CD14-positive monocyte (primary cell): Measurements from ENCODE around the gene ICAM5. TPM values are rescaled to one million over a fixed set of nuclear protein-coding genes. Genes with fewer than 3 reads are reported as not detected.

Source experiments
- DNase-seq, 3 donors: peaks; one replicate each; pipeline ENCODE4 v3.0.0-alpha.2; 2011 to 2022
- H2AFZ ChIP-seq: 2 replicates; pipeline ENCODE4 v1.6.0; 2012; ENCODE audit warnings: mild to moderate bottlenecking, low read depth, low read length, inconsistent platforms; ENCODE audit not compliant: insufficient read depth, poor library complexity, severe bottlenecking
- H3K27ac ChIP-seq, 2 donors: 1 replicate in 1 of 2; 2 replicates in 1 of 2; pipeline ENCODE4 v1.5.1; 2012 to 2013; ENCODE audit warnings: low read length in 2 of 2, control low read depth in 1 of 2, inconsistent platforms in 1 of 2, low read depth in 1 of 2, mild to moderate bottlenecking in 1 of 2
- H3K27me3 ChIP-seq, 2 donors: one replicate each; pipeline versions ENCODE4 v1.6.0 to v1.6.1; 2011 to 2013; ENCODE audit warnings: low read length in 2 of 2; ENCODE audit not compliant: control insufficient read depth in 2 of 2, insufficient read depth in 2 of 2
- H3K36me3 ChIP-seq, 2 donors: replicated peaks in 1 of 2; 1 replicate in 1 of 2; 2 replicates in 1 of 2; pipeline versions ENCODE4 v1.5.1 to v1.6.1; 2012 to 2013; ENCODE audit warnings: low read length in 2 of 2, control low read depth in 1 of 2, inconsistent platforms in 1 of 2, mild to moderate bottlenecking in 1 of 2; ENCODE audit not compliant: insufficient read depth in 2 of 2, control insufficient read depth in 1 of 2
- H3K4me1 ChIP-seq, 2 donors: 1 replicate in 1 of 2; 2 replicates in 1 of 2; pipeline versions ENCODE4 v1.5.1 to v1.6.1; 2012 to 2013; ENCODE audit warnings: low read length in 2 of 2, control low read depth in 1 of 2, inconsistent platforms in 1 of 2, mild to moderate bottlenecking in 1 of 2, moderate library complexity in 1 of 2; ENCODE audit not compliant: insufficient read depth in 2 of 2, control insufficient read depth in 1 of 2
- H3K4me2 ChIP-seq: replicated peaks from 2 replicates; pipeline ENCODE3; 2012; ENCODE audit warnings: low read length, moderate library complexity, mild to moderate bottlenecking; ENCODE audit not compliant: poor library complexity, severe bottlenecking; ENCODE audit errors: extremely low read depth
- H3K4me3 ChIP-seq, 3 experiments: fragments of 200-600 bp in 1 of 3; sonication (generic) in 1 of 3; replicated peaks in 1 of 3; 1 replicate in 2 of 3; 2 replicates in 1 of 3; pipeline ENCODE4 v1.5.1; 2011 to 2013; ENCODE audit warnings: low read length in 3 of 3, mild to moderate bottlenecking in 3 of 3, control low read depth in 2 of 3, low read depth in 2 of 3, inconsistent platforms in 1 of 3, moderate library complexity in 1 of 3
- H3K79me2 ChIP-seq: 2 replicates; pipeline ENCODE4 v1.6.0; 2012; ENCODE audit warnings: mild to moderate bottlenecking, control low read depth, inconsistent platforms, low read length, moderate library complexity; ENCODE audit not compliant: insufficient read depth
- H3K9ac ChIP-seq: 2 replicates; pipeline ENCODE4 v1.6.0; 2017; ENCODE audit warnings: low read length, mild to moderate bottlenecking; ENCODE audit not compliant: insufficient read depth, poor library complexity, severe bottlenecking
- H3K9me3 ChIP-seq, 2 donors: replicated peaks in 1 of 2; 1 replicate in 1 of 2; 2 replicates in 1 of 2; pipeline versions ENCODE4 v1.5.1 to v1.6.1; 2012 to 2013; ENCODE audit warnings: low read length in 2 of 2, control low read depth in 1 of 2; ENCODE audit not compliant: control insufficient read depth in 1 of 2, insufficient read depth in 1 of 2
- H4K20me1 ChIP-seq: 2 replicates; pipeline ENCODE4 v1.6.0; 2012; ENCODE audit warnings: mild to moderate bottlenecking, low read length, control low read depth, moderate library complexity; ENCODE audit not compliant: insufficient read depth
- H3K27ac Mint-ChIP-seq, 7 donors: one replicate each; pipeline ENCODE4 v1.8.0; 2020; ENCODE audit warnings: mild to moderate bottlenecking in 7 of 7, mixed read lengths in 7 of 7, moderate library complexity in 6 of 7, inconsistent platforms in 2 of 7
- H3K27me3 Mint-ChIP-seq, 3 donors: one replicate each; pipeline ENCODE4 v1.8.0; 2021 to 2022; ENCODE audit warnings: low read depth in 3 of 3, mild to moderate bottlenecking in 3 of 3, mixed read lengths in 3 of 3, moderate library complexity in 3 of 3, inconsistent platforms in 1 of 3
- H3K36me3 Mint-ChIP-seq, 2 donors: one replicate each; pipeline ENCODE4 v1.8.0; 2020; ENCODE audit warnings: mixed read lengths in 2 of 2, inconsistent platforms in 1 of 2, mild to moderate bottlenecking in 1 of 2
- H3K4me1 Mint-ChIP-seq: one replicate; pipeline ENCODE4 v1.8.0; 2020; ENCODE audit warnings: mild to moderate bottlenecking, mixed read lengths
- H3K4me3 Mint-ChIP-seq, 2 donors: one replicate each; pipeline ENCODE4 v1.8.0; 2020; ENCODE audit warnings: mild to moderate bottlenecking in 2 of 2, mixed read lengths in 2 of 2, moderate library complexity in 1 of 2
- H3K9me3 Mint-ChIP-seq, 7 donors: one replicate each; pipeline ENCODE4 v1.8.0; 2020 to 2022; ENCODE audit warnings: mixed read lengths in 7 of 7, mild to moderate bottlenecking in 6 of 7, moderate library complexity in 6 of 7, inconsistent platforms in 2 of 7
- WGBS: methylation state at CpG from one replicate; pipeline ENCODE4 v1.1.5; 2013; ENCODE audit warnings: missing lambda C conversion rate; ENCODE audit not compliant: insufficient coverage; 5-methylcytosine and 5-hydroxymethylcytosine counted together
- intact Hi-C, 2 donors: fragments of 100-400 bp; cut with micrococcal nuclease; formaldehyde crosslinking; loops; one replicate each; pipeline versions ENCODE4 v1.15.0 to v1.15.1; 2023
- polyA plus RNA-seq, 3 donors: library from polyadenylated mRNA; depleted of rRNA in 1 of 3; unstranded in 2 of 3; stranded (reverse) in 1 of 3; fragments of 300-500 nt in 2 of 3; fragments of >200 nt in 1 of 3; fragmentation: Illumina TruSeq in 2 of 3; gene quantifications; 1 replicate in 2 of 3; 2 replicates in 1 of 3; pipeline ENCODE4 v1.2.3, GENCODE V29; 2012 to 2021
- TF ChIP-seq, protein P1 (sequence below): fragments of 200-600 bp; IDR thresholded peaks from one replicate; pipeline ENCODE4 v1.8.0; 2022; ENCODE audit warnings: antibody characterized with exemption, mild to moderate bottlenecking

Gene ICAM5
- polyA plus RNA-seq, 3 donors = 0.21 to 2.1 TPM; not detected in 1

DNA sequence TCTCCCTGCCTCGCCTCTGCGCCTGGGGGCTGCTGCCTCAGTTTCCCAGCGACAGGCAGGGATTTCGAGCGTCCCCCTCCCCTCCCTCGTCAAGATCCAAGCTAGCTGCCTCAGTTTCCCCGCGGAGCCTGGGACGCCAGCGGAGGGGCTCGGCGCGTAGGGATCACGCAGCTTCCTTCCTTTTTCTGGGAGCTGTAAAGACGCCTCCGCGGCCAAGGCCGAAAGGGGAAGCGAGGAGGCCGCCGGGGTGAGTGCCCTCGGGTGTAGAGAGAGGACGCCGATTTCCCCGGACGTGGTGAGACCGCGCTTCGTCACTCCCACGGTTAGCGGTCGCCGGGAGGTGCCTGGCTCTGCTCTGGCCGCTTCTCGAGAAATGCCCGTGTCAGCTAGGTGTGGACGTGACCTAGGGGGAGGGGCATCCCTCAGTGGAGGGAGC is 19.6 kb upstream of the ICAM5 start:
- peaks cover 18 to 35% of the 10 kb centered on the region in 2 donors for H3K36me3 Mint-ChIP-seq
- peaks cover 2 to 4% (median 3%) of the 10 kb centered on the region in 3 donors for H3K27me3 Mint-ChIP-seq
- H3K4me3 Mint-ChIP-seq = peak overlapping the region; percentile 88 to 93
- no peaks in the 10 kb centered on the region for H3K27me3 ChIP-seq
- peaks cover 11 to 14% of the 10 kb centered on the region in 2 donors for H3K36me3 ChIP-seq
- peak; percentile 93 to 97 (median 96) for DNase-seq
- TF ChIP-seq, protein P1, sequence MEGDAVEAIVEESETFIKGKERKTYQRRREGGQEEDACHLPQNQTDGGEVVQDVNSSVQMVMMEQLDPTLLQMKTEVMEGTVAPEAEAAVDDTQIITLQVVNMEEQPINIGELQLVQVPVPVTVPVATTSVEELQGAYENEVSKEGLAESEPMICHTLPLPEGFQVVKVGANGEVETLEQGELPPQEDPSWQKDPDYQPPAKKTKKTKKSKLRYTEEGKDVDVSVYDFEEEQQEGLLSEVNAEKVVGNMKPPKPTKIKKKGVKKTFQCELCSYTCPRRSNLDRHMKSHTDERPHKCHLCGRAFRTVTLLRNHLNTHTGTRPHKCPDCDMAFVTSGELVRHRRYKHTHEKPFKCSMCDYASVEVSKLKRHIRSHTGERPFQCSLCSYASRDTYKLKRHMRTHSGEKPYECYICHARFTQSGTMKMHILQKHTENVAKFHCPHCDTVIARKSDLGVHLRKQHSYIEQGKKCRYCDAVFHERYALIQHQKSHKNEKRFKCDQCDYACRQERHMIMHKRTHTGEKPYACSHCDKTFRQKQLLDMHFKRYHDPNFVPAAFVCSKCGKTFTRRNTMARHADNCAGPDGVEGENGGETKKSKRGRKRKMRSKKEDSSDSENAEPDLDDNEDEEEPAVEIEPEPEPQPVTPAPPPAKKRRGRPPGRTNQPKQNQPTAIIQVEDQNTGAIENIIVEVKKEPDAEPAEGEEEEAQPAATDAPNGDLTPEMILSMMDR = no peak
- 0% methylated on average over 34 of the region's 37 CpGs for whole genome bisulfite sequencing
- peaks cover 42% of the 10 kb centered on the region for H4K20me1 ChIP-seq
- peak overlapping the region; percentile 73 for H2AFZ ChIP-seq
- H3K9me3 Mint-ChIP-seq = peaks cover 0 to 2% (median 0%) of the 10 kb centered on the region in 7 donors
- H3K4me2 ChIP-seq = peak overlapping the region; percentile 89
- peak overlapping the region; percentile 97 to 99 (median 98) for H3K27ac Mint-ChIP-seq
- peak overlapping the region; percentile 92 for H3K9ac ChIP-seq
- peak overlapping the region; percentile 95 to 96 for H3K27ac ChIP-seq
- intact Hi-C loops = loop anchor here (2.0 to 5.0 kb wide), 3 partner anchors 62 to 111 kb away; partner anchors contain the start of genes RAVER1 (in 2 of the 2) and TYK2 (in 1 of the 2)
- no peaks in the 10 kb centered on the region for H3K9me3 ChIP-seq
- H3K4me1 Mint-ChIP-seq = peaks cover 41% of the 10 kb centered on the region
- peaks cover 42 to 55% of the 10 kb centered on the region in 2 donors for H3K4me1 ChIP-seq
- peak overlapping the region; percentile 75 to 96 (median 76) for H3K4me3 ChIP-seq
- peaks cover 30% of the 10 kb centered on the region for H3K79me2 ChIP-seq

DNA sequence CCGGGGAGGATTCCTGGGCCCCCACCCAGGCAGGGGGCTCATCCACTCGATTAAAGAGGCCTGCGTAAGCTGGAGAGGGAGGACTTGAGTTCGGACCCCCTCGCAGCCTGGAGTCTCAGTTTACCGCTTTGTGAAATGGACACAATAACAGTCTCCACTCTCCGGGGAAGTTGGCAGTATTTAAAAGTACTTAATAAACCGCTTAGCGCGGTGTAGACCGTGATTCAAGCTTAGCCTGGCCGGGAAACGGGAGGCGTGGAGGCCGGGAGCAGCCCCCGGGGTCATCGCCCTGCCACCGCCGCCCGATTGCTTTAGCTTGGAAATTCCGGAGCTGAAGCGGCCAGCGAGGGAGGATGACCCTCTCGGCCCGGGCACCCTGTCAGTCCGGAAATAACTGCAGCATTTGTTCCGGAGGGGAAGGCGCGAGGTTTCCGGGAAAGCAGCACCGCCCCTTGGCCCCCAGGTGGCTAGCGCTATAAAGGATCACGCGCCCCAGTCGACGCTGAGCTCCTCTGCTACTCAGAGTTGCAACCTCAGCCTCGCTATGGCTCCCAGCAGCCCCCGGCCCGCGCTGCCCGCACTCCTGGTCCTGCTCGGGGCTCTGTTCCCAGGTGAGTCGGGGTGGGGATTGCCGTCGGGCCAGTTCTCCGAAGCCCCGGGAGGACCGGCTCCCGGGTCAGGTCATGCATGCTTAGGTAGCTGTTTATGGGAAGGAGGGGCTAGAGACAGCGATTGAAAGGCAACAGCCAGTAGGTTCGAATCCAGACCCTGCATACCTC is 18.9 kb upstream of the ICAM5 start, which contains the start of gene ICAM1:
Gene ICAM1, plus strand, starts transcription at position 505 of the 779 bp plus-strand sequence. Its CDS starts 40 bp downstream, at position 545.
- H3K4me3 ChIP-seq = peak within 1 kb of the TSS; percentile 75 to 96 (median 76)
- Mint-ChIP-seq H3K4me1 (peaks cover 41% of the 10 kb centered on the region), H3K4me3 (peak within 1 kb of the TSS; percentile 88 to 93), H3K27me3 (peaks cover 2 to 4% (median 3%) of the 10 kb centered on the region in 3 donors), H3K9me3 (peaks cover 0 to 2% (median 0%) of the 10 kb centered on the region in 7 donors), H3K27ac (peak within 1 kb of the TSS; percentile 97 to 99 (median 98)), H3K36me3 (peaks cover 20 to 41% of the 10 kb centered on the region in 2 donors)
- H3K27ac ChIP-seq = peak within 1 kb of the TSS; percentile 95 to 96
- intact Hi-C loops = loop anchor here (2.0 to 5.0 kb wide), 3 partner anchors 61 to 110 kb away; partner anchors contain the start of genes RAVER1 (in 2 of the 2) and TYK2 (in 1 of the 2)
- TF ChIP-seq, protein P1 = peak; percentile 14
- peaks cover 48% of the 10 kb centered on the region for H4K20me1 ChIP-seq
- peak; percentile 91 to 99 (median 95) for DNase-seq
- peak within 1 kb of the TSS; percentile 73 for H2AFZ ChIP-seq
- H3K9ac ChIP-seq = peak within 1 kb of the TSS; percentile 92
- H3K27me3 ChIP-seq = no peaks in the 10 kb centered on the region
- H3K36me3 ChIP-seq = peaks cover 14 to 21% of the 10 kb centered on the region in 2 donors
- peaks cover 30% of the 10 kb centered on the region for H3K79me2 ChIP-seq
- H3K9me3 ChIP-seq = no peaks in the 10 kb centered on the region
- peak within 1 kb of the TSS; percentile 89 for H3K4me2 ChIP-seq
- H3K4me1 ChIP-seq = peaks cover 42 to 55% of the 10 kb centered on the region in 2 donors
- under 1% methylated on average over 45 of the region's 51 CpGs for WGBS
